CD14-positive monocyte (primary cell): Measurements from ENCODE around the gene SLIT3. TPM values are rescaled to one million over a fixed set of nuclear protein-coding genes. Genes with fewer than 3 reads are reported as not detected.

Experiments
- DNase-seq, 3 donors: peaks; one replicate each; pipeline ENCODE4 v3.0.0-alpha.2; 2011 to 2022
- H2AFZ ChIP-seq: 2 replicates; pipeline ENCODE4 v1.6.0; 2012; ENCODE audit warnings: mild to moderate bottlenecking, low read depth, low read length, inconsistent platforms; ENCODE audit not compliant: insufficient read depth, poor library complexity, severe bottlenecking
- H3K27ac ChIP-seq, 2 donors: 1 replicate in 1 of 2; 2 replicates in 1 of 2; pipeline ENCODE4 v1.5.1; 2012 to 2013; ENCODE audit warnings: low read length in 2 of 2, control low read depth in 1 of 2, inconsistent platforms in 1 of 2, low read depth in 1 of 2, mild to moderate bottlenecking in 1 of 2
- H3K27me3 ChIP-seq, 2 donors: one replicate each; pipeline versions ENCODE4 v1.6.0 to v1.6.1; 2011 to 2013; ENCODE audit warnings: low read length in 2 of 2; ENCODE audit not compliant: control insufficient read depth in 2 of 2, insufficient read depth in 2 of 2
- H3K36me3 ChIP-seq, 2 donors: replicated peaks in 1 of 2; 1 replicate in 1 of 2; 2 replicates in 1 of 2; pipeline versions ENCODE4 v1.5.1 to v1.6.1; 2012 to 2013; ENCODE audit warnings: low read length in 2 of 2, control low read depth in 1 of 2, inconsistent platforms in 1 of 2, mild to moderate bottlenecking in 1 of 2; ENCODE audit not compliant: insufficient read depth in 2 of 2, control insufficient read depth in 1 of 2
- H3K4me1 ChIP-seq, 2 donors: 1 replicate in 1 of 2; 2 replicates in 1 of 2; pipeline versions ENCODE4 v1.5.1 to v1.6.1; 2012 to 2013; ENCODE audit warnings: low read length in 2 of 2, control low read depth in 1 of 2, inconsistent platforms in 1 of 2, mild to moderate bottlenecking in 1 of 2, moderate library complexity in 1 of 2; ENCODE audit not compliant: insufficient read depth in 2 of 2, control insufficient read depth in 1 of 2
- H3K4me2 ChIP-seq: replicated peaks from 2 replicates; pipeline ENCODE3; 2012; ENCODE audit warnings: low read length, moderate library complexity, mild to moderate bottlenecking; ENCODE audit not compliant: poor library complexity, severe bottlenecking; ENCODE audit errors: extremely low read depth
- H3K4me3 ChIP-seq, 3 experiments: fragments of 200-600 bp in 1 of 3; sonication (generic) in 1 of 3; replicated peaks in 1 of 3; 1 replicate in 2 of 3; 2 replicates in 1 of 3; pipeline ENCODE4 v1.5.1; 2011 to 2013; ENCODE audit warnings: low read length in 3 of 3, mild to moderate bottlenecking in 3 of 3, control low read depth in 2 of 3, low read depth in 2 of 3, inconsistent platforms in 1 of 3, moderate library complexity in 1 of 3
- H3K79me2 ChIP-seq: 2 replicates; pipeline ENCODE4 v1.6.0; 2012; ENCODE audit warnings: mild to moderate bottlenecking, control low read depth, inconsistent platforms, low read length, moderate library complexity; ENCODE audit not compliant: insufficient read depth
- H3K9ac ChIP-seq: 2 replicates; pipeline ENCODE4 v1.6.0; 2017; ENCODE audit warnings: low read length, mild to moderate bottlenecking; ENCODE audit not compliant: insufficient read depth, poor library complexity, severe bottlenecking
- H3K9me3 ChIP-seq, 2 donors: replicated peaks in 1 of 2; 1 replicate in 1 of 2; 2 replicates in 1 of 2; pipeline versions ENCODE4 v1.5.1 to v1.6.1; 2012 to 2013; ENCODE audit warnings: low read length in 2 of 2, control low read depth in 1 of 2; ENCODE audit not compliant: control insufficient read depth in 1 of 2, insufficient read depth in 1 of 2
- H4K20me1 ChIP-seq: 2 replicates; pipeline ENCODE4 v1.6.0; 2012; ENCODE audit warnings: mild to moderate bottlenecking, low read length, control low read depth, moderate library complexity; ENCODE audit not compliant: insufficient read depth
- H3K27ac Mint-ChIP-seq, 7 donors: one replicate each; pipeline ENCODE4 v1.8.0; 2020; ENCODE audit warnings: mild to moderate bottlenecking in 7 of 7, mixed read lengths in 7 of 7, moderate library complexity in 6 of 7, inconsistent platforms in 2 of 7
- H3K27me3 Mint-ChIP-seq, 3 donors: one replicate each; pipeline ENCODE4 v1.8.0; 2021 to 2022; ENCODE audit warnings: low read depth in 3 of 3, mild to moderate bottlenecking in 3 of 3, mixed read lengths in 3 of 3, moderate library complexity in 3 of 3, inconsistent platforms in 1 of 3
- H3K36me3 Mint-ChIP-seq, 2 donors: one replicate each; pipeline ENCODE4 v1.8.0; 2020; ENCODE audit warnings: mixed read lengths in 2 of 2, inconsistent platforms in 1 of 2, mild to moderate bottlenecking in 1 of 2
- H3K4me1 Mint-ChIP-seq: one replicate; pipeline ENCODE4 v1.8.0; 2020; ENCODE audit warnings: mild to moderate bottlenecking, mixed read lengths
- H3K4me3 Mint-ChIP-seq, 2 donors: one replicate each; pipeline ENCODE4 v1.8.0; 2020; ENCODE audit warnings: mild to moderate bottlenecking in 2 of 2, mixed read lengths in 2 of 2, moderate library complexity in 1 of 2
- H3K9me3 Mint-ChIP-seq, 7 donors: one replicate each; pipeline ENCODE4 v1.8.0; 2020 to 2022; ENCODE audit warnings: mixed read lengths in 7 of 7, mild to moderate bottlenecking in 6 of 7, moderate library complexity in 6 of 7, inconsistent platforms in 2 of 7
- WGBS: methylation state at CpG from one replicate; pipeline ENCODE4 v1.1.5; 2013; ENCODE audit warnings: missing lambda C conversion rate; ENCODE audit not compliant: insufficient coverage; 5-methylcytosine and 5-hydroxymethylcytosine counted together
- intact Hi-C, 2 donors: fragments of 100-400 bp; cut with micrococcal nuclease; formaldehyde crosslinking; loops; one replicate each; pipeline versions ENCODE4 v1.15.0 to v1.15.1; 2023
- polyA plus RNA-seq, 3 donors: library from polyadenylated mRNA; depleted of rRNA in 1 of 3; unstranded in 2 of 3; stranded (reverse) in 1 of 3; fragments of 300-500 nt in 2 of 3; fragments of >200 nt in 1 of 3; fragmentation: Illumina TruSeq in 2 of 3; gene quantifications; 1 replicate in 2 of 3; 2 replicates in 1 of 3; pipeline ENCODE4 v1.2.3, GENCODE V29; 2012 to 2021
- TF ChIP-seq, protein P1 (sequence below): fragments of 200-600 bp; IDR thresholded peaks from one replicate; pipeline ENCODE4 v1.8.0; 2022; ENCODE audit warnings: antibody characterized with exemption, mild to moderate bottlenecking

SLIT3 gene
- polyA plus RNA-seq, 3 donors, result not detected

DNA sequence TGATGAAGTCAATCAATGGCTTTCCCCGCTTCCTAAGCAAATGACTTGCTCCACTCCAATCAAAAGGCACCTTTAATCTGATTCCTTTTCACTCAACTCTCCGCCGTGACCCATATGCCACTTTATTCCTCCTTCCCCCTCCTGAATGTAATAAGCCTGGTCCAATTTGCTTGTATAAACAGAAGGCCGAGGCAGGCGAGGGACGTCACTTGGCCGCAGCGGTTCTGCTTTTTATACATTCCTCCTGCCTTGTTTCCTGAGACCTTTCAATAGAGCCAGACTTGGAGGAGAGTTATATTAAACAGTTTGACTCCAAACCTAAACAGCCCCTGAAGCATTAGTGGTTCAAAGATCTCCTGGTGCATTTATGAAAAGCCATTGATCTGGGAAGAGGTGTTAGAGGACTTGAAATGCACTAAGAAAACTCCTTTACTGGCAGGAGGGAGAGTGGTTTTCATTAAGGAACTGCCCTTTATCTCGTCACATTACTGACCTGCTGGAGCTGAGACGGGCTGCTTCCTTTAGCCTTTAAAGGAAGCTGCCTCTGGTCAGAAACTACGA, 273.4 kb downstream of the SLIT3 start:
- Mint-ChIP-seq H3K9me3 (peaks cover 0 to 4% (median 1%) of the 10 kb centered on the region in 7 donors), H3K36me3 (no peaks in the 10 kb centered on the region), H3K27me3 (peaks cover 0 to 2% (median 0%) of the 10 kb centered on the region in 3 donors), H3K4me1 (peaks cover 5% of the 10 kb centered on the region), H3K27ac (no peak overlapping the region), H3K4me3 (no peak overlapping the region)
- Histone ChIP-seq H3K79me2 (no peaks in the 10 kb centered on the region), H3K4me2 (no peak overlapping the region), H3K4me1 (no peaks in the 10 kb centered on the region), H3K4me3 (no peak overlapping the region), H4K20me1 (no peaks in the 10 kb centered on the region), H3K36me3 (no peaks in the 10 kb centered on the region), H3K9me3 (no peaks in the 10 kb centered on the region), H3K9ac (no peak overlapping the region), H3K27me3 (no peaks in the 10 kb centered on the region), H3K27ac (no peak overlapping the region), H2AFZ (no peak overlapping the region)
- 7% methylated on average over 3 of the region's 11 CpGs for WGBS
- TF ChIP-seq, protein P1, sequence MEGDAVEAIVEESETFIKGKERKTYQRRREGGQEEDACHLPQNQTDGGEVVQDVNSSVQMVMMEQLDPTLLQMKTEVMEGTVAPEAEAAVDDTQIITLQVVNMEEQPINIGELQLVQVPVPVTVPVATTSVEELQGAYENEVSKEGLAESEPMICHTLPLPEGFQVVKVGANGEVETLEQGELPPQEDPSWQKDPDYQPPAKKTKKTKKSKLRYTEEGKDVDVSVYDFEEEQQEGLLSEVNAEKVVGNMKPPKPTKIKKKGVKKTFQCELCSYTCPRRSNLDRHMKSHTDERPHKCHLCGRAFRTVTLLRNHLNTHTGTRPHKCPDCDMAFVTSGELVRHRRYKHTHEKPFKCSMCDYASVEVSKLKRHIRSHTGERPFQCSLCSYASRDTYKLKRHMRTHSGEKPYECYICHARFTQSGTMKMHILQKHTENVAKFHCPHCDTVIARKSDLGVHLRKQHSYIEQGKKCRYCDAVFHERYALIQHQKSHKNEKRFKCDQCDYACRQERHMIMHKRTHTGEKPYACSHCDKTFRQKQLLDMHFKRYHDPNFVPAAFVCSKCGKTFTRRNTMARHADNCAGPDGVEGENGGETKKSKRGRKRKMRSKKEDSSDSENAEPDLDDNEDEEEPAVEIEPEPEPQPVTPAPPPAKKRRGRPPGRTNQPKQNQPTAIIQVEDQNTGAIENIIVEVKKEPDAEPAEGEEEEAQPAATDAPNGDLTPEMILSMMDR, result no peak
- DNase-seq, result no peak
- intact Hi-C loops, result no loop called here

DNA sequence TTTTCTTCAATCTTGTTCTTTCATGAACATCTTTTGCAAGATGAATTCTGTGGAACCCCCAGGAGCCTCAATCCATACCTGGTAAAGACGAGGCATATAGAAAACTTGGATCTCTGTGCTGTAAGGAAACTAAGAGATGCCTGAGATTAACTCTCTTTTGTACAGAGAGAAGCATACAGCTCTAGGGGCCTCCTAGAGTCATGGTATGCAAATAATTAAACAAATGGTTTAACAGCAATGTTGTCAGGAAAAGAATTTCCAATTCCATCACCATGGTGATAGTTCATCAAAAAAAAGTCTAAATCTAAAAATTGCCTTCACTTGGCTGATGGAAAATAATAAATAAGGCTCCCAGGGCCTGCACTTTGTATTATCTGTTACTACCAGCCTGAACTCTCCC, 275.4 kb downstream of the SLIT3 start:
- WGBS, result no CpG with 5 or more reads among the region's 1 CpG
- H3K4me3 Mint-ChIP-seq, result no peak overlapping the region

More for the DNA sequence above, 275.4 kb downstream of the SLIT3 start:
- H3K27ac Mint-ChIP-seq, result no peak overlapping the region
- no peak for DNase-seq
- Histone ChIP-seq H3K79me2 (no peaks in the 10 kb centered on the region), H4K20me1 (no peaks in the 10 kb centered on the region), H3K4me3 (no peak overlapping the region), H3K4me1 (no peaks in the 10 kb centered on the region), H3K36me3 (no peaks in the 10 kb centered on the region), H3K9me3 (no peaks in the 10 kb centered on the region), H2AFZ (no peak overlapping the region), H3K4me2 (no peak overlapping the region), H3K27me3 (no peaks in the 10 kb centered on the region), H3K9ac (no peak overlapping the region), H3K27ac (no peak overlapping the region)
- no peaks in the 10 kb centered on the region for H3K36me3 Mint-ChIP-seq
- peaks cover 0 to 2% (median 0%) of the 10 kb centered on the region in 3 donors for H3K27me3 Mint-ChIP-seq
- peaks cover 0 to 4% (median 1%) of the 10 kb centered on the region in 7 donors for H3K9me3 Mint-ChIP-seq
- intact Hi-C loops, result no loop called here
- TF ChIP-seq, protein P1, result no peak
- H3K4me1 Mint-ChIP-seq, result peaks cover 5% of the 10 kb centered on the region
